Measurements from ENCODE around the gene KRT2.
A peak's percentile ranks its signal among the peaks of the same experiment; 100 is the strongest.

Gene KRT2

GRCh38 chr12:52651726-52652261, at the start of gene KRT2:
TSS of gene KRT2 (minus strand) at chr12:52652211. CDS start at chr12:52652142, 69 bp downstream.
- no peak for DNase-seq (ENCODE audit: low spot score)

GRCh38 chr12:52701281-52701680, 49.3 kb upstream of the KRT2 start:
- DNase-seq (ENCODE audit: low spot score) = no peak

- no peak for DNase-seq (ENCODE audit: low spot score)
Observed at GRCh38 chr12:52699960-52700359, 47.9 kb upstream of the KRT2 start.

- DNase-seq (ENCODE audit: low spot score) = no peak
Observed at GRCh38 chr12:52699373-52699772, 47.4 kb upstream of the KRT2 start.

GRCh38 chr12:52698651-52699340, 46.8 kb upstream of the KRT2 start:
- no peak for DNase-seq (ENCODE audit: low spot score)

GRCh38 chr12:52697058-52697582, 45.1 kb upstream of the KRT2 start:
- DNase-seq (ENCODE audit: low spot score) = no peak

GRCh38 chr12:52696588-52696987, 44.6 kb upstream of the KRT2 start:
- DNase-seq (ENCODE audit: low spot score) = no peak

GRCh38 chr12:52695039-52695438, 43.0 kb upstream of the KRT2 start:
- no peak for DNase-seq (ENCODE audit: low spot score)

GRCh38 chr12:52694151-52694550, 42.1 kb upstream of the KRT2 start:
- DNase-seq (ENCODE audit: low spot score) = no peak

- DNase-seq (ENCODE audit: low spot score) = no peak
Observed at GRCh38 chr12:52693261-52693660, 41.2 kb upstream of the KRT2 start.

- DNase-seq (ENCODE audit: low spot score) = no peak
Observed at GRCh38 chr12:52692254-52692653, 40.2 kb upstream of the KRT2 start.

GRCh38 chr12:52691841-52692150, 39.8 kb upstream of the KRT2 start:
- no peak for DNase-seq (ENCODE audit: low spot score)

GRCh38 chr12:52691076-52691840, 39.2 kb upstream of the KRT2 start:
- peak; percentile 40 for DNase-seq (ENCODE audit: low spot score)

- no peak for DNase-seq (ENCODE audit: low spot score)
Observed at GRCh38 chr12:52690351-52691075, 38.5 kb upstream of the KRT2 start.

GRCh38 chr12:52689936-52690335, 37.9 kb upstream of the KRT2 start:
- no peak for DNase-seq (ENCODE audit: low spot score)

GRCh38 chr12:52689239-52689638, 37.2 kb upstream of the KRT2 start:
- DNase-seq (ENCODE audit: low spot score) = no peak

GRCh38 chr12:52688481-52688880, 36.5 kb upstream of the KRT2 start:
- DNase-seq (ENCODE audit: low spot score) = no peak

GRCh38 chr12:52687497-52688385, 35.7 kb upstream of the KRT2 start:
- peak; percentile 72 for DNase-seq (ENCODE audit: low spot score)

- DNase-seq (ENCODE audit: low spot score) = peak; percentile 34
Observed at GRCh38 chr12:52686756-52687487, 34.9 kb upstream of the KRT2 start.

GRCh38 chr12:52686063-52686462, 34.1 kb upstream of the KRT2 start:
- no peak for DNase-seq (ENCODE audit: low spot score)

- DNase-seq (ENCODE audit: low spot score) = no peak
Observed at GRCh38 chr12:52685406-52685890, 33.4 kb upstream of the KRT2 start.

Data from SW480 (cell line).